GM23338 (cell line): ENCODE data around the gene SCNN1A. TPM values are rescaled to one million over a fixed set of nuclear protein-coding genes. Genes with fewer than 3 reads are reported as not detected.

ENCODE experiments used
- ATAC-seq: fragments of 200-7000 bp; cut with Tn5 transposase; 3 replicates; pipeline ENCODE4 v1.9.1; 2020
- DNase-seq: peaks from one replicate; pipeline ENCODE4 v3.0.0-alpha.2; 2015; ENCODE audit warnings: low spot score
- H2AFZ ChIP-seq: fragments of 200-600 bp; sonication (generic); 2 replicates; pipeline ENCODE4 v1.8.0; 2016; ENCODE audit warnings: antibody characterized with exemption, mild to moderate bottlenecking, moderate library complexity
- H3F3A ChIP-seq: fragments of 200-600 bp; sonication (generic); replicated peaks from 2 replicates; pipeline ENCODE4 v1.8.0; 2017; ENCODE audit warnings: antibody characterized with exemption, mixed run types, low read depth
- H3K27ac ChIP-seq: fragments of 200-600 bp; sonication (generic); 2 replicates; pipeline ENCODE4 v1.6.1; 2016; ENCODE audit warnings: low read depth
- H3K27me3 ChIP-seq: fragments of 200-600 bp; sonication (generic); 2 replicates; pipeline ENCODE4 v1.8.0; 2016; ENCODE audit warnings: mild to moderate bottlenecking, mixed run types, moderate library complexity; ENCODE audit not compliant: insufficient read depth
- H3K36me3 ChIP-seq: fragments of 200-600 bp; sonication (generic); 2 replicates; pipeline ENCODE4 v1.8.0; 2016; ENCODE audit warnings: mild to moderate bottlenecking; ENCODE audit not compliant: insufficient read depth
- H3K4me1 ChIP-seq: fragments of 200-600 bp; sonication (generic); 2 replicates; pipeline ENCODE4 v1.8.0; 2016; ENCODE audit warnings: mild to moderate bottlenecking, moderate library complexity; ENCODE audit not compliant: insufficient read depth
- H3K4me2 ChIP-seq: fragments of 200-600 bp; sonication (generic); 2 replicates; pipeline ENCODE4 v1.7.1; 2017; ENCODE audit warnings: mixed run types
- H3K4me3 ChIP-seq: fragments of 200-600 bp; sonication (generic); 2 replicates; pipeline ENCODE4 v1.6.1; 2016; ENCODE audit warnings: mixed run types
- H3K79me2 ChIP-seq: fragments of 200-600 bp; sonication (generic); replicated peaks from 2 replicates; pipeline ENCODE4 v1.8.0; 2017; ENCODE audit warnings: mild to moderate bottlenecking; ENCODE audit not compliant: insufficient read depth
- H3K9me2 ChIP-seq: fragments of 200-600 bp; sonication (generic); 2 replicates; pipeline ENCODE4 v1.8.0; 2017; ENCODE audit not compliant: insufficient read depth
- H4K20me1 ChIP-seq: fragments of 200-600 bp; sonication (generic); replicated peaks from 2 replicates; pipeline ENCODE4 v1.8.0; 2017; ENCODE audit warnings: mild to moderate bottlenecking; ENCODE audit not compliant: insufficient read depth
- H3K27ac Mint-ChIP-seq: 2 replicates; pipeline ENCODE4 v1.8.0; 2020; ENCODE audit warnings: inconsistent platforms, mild to moderate bottlenecking, moderate library complexity, mixed read lengths
- H3K27me3 Mint-ChIP-seq: 3 replicates; pipeline ENCODE4 v1.8.0; 2022; ENCODE audit warnings: low read depth, mild to moderate bottlenecking, moderate library complexity, mixed read lengths, inconsistent platforms; ENCODE audit not compliant: insufficient read depth, poor library complexity
- H3K36me3 Mint-ChIP-seq: 3 replicates; pipeline ENCODE4 v1.8.0; 2021; ENCODE audit warnings: low read depth, mild to moderate bottlenecking, inconsistent platforms, moderate library complexity, mixed read lengths
- H3K4me1 Mint-ChIP-seq: 3 replicates; pipeline ENCODE4 v1.8.0; 2020; ENCODE audit warnings: mild to moderate bottlenecking, inconsistent platforms, mixed read lengths
- H3K4me3 Mint-ChIP-seq: 3 replicates; pipeline ENCODE4 v1.8.0; 2021; ENCODE audit warnings: moderate library complexity, mild to moderate bottlenecking, inconsistent platforms, mixed read lengths
- H3K9me3 Mint-ChIP-seq: 3 replicates; pipeline ENCODE4 v1.8.0; 2020; ENCODE audit warnings: moderate library complexity, mild to moderate bottlenecking, inconsistent platforms, mixed read lengths
- CREB1 ChIP-seq: fragments of 250-450 bp; sonication (Bioruptor Pico); IDR thresholded peaks from 2 replicates; pipeline ENCODE4 v1.5.0; 2020; ENCODE audit warnings: low read depth, mild to moderate bottlenecking, moderate library complexity
- ETS1 ChIP-seq: IDR thresholded peaks from 2 replicates; pipeline ENCODE4 v1.6.1; 2016; ENCODE audit warnings: antibody characterized with exemption
- EZH2 ChIP-seq: fragments of 200-600 bp; sonication (generic); IDR thresholded peaks from one replicate; pipeline ENCODE4 v1.8.0; 2017; ENCODE audit warnings: antibody characterized with exemption, mild to moderate bottlenecking, low read depth; ENCODE audit not compliant: unreplicated experiment
- NANOG ChIP-seq: IDR thresholded peaks from 2 replicates; pipeline ENCODE4 v1.6.1; 2016; ENCODE audit warnings: antibody characterized with exemption, borderline replicate concordance
- POLR2AphosphoS5 ChIP-seq: IDR thresholded peaks from 2 replicates; pipeline ENCODE4 v1.6.1; 2016; ENCODE audit warnings: antibody characterized with exemption, low read depth
- STAT1 ChIP-seq: IDR thresholded peaks from one replicate; pipeline ENCODE4 v1.6.1; 2016; ENCODE audit warnings: antibody characterized with exemption; ENCODE audit not compliant: unreplicated experiment
- ZNF114 ChIP-seq: fragments of 250-450 bp; sonication (Bioruptor Pico); IDR thresholded peaks from 2 replicates; pipeline ENCODE4 v1.5.0; 2020; ENCODE audit warnings: mild to moderate bottlenecking, moderate library complexity
- ZNF331 ChIP-seq: fragments of 250-450 bp; sonication (Bioruptor Pico); IDR thresholded peaks from 2 replicates; pipeline ENCODE4 v1.5.0; 2020; ENCODE audit warnings: low read depth, mild to moderate bottlenecking, moderate library complexity
- polyA plus RNA-seq: library from polyadenylated mRNA; unstranded; fragments of >200 nt; fragmentation: Nextera tagmentation; extraction: Ambion mirVana; gene quantifications from 2 replicates; pipeline ENCODE4 v1.2.1, GENCODE V29; 2016
- total RNA-seq: library from RNA; depleted of rRNA; stranded (reverse); fragments of >200 nt; shearing (Covaris generic); gene quantifications from 2 replicates; pipeline ENCODE4 v1.2.3, GENCODE V29; 2014
- TF ChIP-seq, protein P1 (sequence below): IDR thresholded peaks from one replicate; pipeline ENCODE4 v1.6.1; 2018; ENCODE audit warnings: antibody characterized with exemption; ENCODE audit not compliant: unreplicated experiment
- TF ChIP-seq, protein P2 (sequence below), 2 experiments: fragments of 200-600 bp in 1 of 2; sonication (generic) in 1 of 2; conservative IDR thresholded peaks; 2 replicates each; pipeline versions ENCODE4 v1.5.1 to v1.6.1; 2016 to 2017; ENCODE audit warnings: antibody characterized with exemption in 2 of 2, low read depth in 2 of 2, mild to moderate bottlenecking in 2 of 2, moderate library complexity in 1 of 2

SCNN1A gene
- total and polyA plus RNA-seq, 2 experiments from 2014 or later = 37.1 to 125 TPM

DNA sequence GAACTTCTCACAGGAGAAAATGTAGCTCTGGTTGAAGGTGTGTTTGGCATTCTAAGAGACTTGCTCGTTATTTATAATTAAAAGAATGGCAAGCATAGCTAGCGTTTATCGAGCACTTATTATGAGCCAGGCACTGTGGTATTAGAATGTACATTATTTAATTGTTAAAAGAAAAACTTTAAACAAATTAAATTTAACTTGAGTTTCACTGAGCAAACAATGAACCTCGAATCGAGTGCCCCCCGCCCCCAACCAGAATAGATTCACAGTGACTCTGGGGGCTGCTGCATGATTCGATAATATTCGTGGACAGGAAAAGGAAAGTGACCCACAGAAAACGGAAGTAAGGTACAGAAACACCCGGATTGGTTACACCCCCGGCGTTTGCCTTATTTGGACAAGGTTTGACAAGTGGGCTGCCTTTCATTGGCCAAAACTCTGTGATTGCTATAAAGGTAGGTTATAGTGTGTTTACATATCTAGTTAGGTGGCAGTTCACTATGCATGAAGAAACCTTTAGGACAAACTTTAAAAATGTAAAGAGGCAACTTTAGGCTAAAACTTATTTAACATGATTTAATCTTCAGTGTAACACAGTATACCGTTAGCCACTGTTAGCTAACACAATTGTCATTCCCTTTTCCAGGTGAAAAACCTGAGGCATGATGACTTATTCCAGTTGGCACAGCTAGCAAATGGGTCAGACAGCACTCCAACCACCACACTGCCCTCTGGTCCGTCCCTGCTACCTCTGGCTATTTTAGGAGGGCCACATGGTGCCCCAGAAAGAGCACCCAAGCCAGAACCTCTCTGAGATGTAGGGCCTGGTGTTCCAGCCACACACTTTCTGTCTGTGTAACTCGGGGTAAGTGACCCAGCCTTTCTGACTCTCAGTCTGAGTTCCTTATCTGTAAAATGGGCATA, 7.1 kb downstream of the SCNN1A start (continued):
- TF ChIP-seq ETS1 = no peak
- TF ChIP-seq CREB1 = no peak
- TF ChIP-seq STAT1 = no peak
- TF ChIP-seq, protein P1, sequence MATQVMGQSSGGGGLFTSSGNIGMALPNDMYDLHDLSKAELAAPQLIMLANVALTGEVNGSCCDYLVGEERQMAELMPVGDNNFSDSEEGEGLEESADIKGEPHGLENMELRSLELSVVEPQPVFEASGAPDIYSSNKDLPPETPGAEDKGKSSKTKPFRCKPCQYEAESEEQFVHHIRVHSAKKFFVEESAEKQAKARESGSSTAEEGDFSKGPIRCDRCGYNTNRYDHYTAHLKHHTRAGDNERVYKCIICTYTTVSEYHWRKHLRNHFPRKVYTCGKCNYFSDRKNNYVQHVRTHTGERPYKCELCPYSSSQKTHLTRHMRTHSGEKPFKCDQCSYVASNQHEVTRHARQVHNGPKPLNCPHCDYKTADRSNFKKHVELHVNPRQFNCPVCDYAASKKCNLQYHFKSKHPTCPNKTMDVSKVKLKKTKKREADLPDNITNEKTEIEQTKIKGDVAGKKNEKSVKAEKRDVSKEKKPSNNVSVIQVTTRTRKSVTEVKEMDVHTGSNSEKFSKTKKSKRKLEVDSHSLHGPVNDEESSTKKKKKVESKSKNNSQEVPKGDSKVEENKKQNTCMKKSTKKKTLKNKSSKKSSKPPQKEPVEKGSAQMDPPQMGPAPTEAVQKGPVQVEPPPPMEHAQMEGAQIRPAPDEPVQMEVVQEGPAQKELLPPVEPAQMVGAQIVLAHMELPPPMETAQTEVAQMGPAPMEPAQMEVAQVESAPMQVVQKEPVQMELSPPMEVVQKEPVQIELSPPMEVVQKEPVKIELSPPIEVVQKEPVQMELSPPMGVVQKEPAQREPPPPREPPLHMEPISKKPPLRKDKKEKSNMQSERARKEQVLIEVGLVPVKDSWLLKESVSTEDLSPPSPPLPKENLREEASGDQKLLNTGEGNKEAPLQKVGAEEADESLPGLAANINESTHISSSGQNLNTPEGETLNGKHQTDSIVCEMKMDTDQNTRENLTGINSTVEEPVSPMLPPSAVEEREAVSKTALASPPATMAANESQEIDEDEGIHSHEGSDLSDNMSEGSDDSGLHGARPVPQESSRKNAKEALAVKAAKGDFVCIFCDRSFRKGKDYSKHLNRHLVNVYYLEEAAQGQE = no peak
- no peak for TF ChIP-seq ZNF114 (CRISPR knock-in tag)
- TF ChIP-seq ZNF331 (CRISPR knock-in tag) = no peak
- TF ChIP-seq, protein P2, sequence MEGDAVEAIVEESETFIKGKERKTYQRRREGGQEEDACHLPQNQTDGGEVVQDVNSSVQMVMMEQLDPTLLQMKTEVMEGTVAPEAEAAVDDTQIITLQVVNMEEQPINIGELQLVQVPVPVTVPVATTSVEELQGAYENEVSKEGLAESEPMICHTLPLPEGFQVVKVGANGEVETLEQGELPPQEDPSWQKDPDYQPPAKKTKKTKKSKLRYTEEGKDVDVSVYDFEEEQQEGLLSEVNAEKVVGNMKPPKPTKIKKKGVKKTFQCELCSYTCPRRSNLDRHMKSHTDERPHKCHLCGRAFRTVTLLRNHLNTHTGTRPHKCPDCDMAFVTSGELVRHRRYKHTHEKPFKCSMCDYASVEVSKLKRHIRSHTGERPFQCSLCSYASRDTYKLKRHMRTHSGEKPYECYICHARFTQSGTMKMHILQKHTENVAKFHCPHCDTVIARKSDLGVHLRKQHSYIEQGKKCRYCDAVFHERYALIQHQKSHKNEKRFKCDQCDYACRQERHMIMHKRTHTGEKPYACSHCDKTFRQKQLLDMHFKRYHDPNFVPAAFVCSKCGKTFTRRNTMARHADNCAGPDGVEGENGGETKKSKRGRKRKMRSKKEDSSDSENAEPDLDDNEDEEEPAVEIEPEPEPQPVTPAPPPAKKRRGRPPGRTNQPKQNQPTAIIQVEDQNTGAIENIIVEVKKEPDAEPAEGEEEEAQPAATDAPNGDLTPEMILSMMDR (conservative IDR thresholded peaks at IDR 0.05; ENCODE audit: low read depth in 2 of 2) = no peak; a peak in 1 of 4 replicates
- TF ChIP-seq EZH2 = no peak

GRCh38 chr12:6367065-6367968, 8.0 kb downstream of the SCNN1A start:
- Histone ChIP-seq H3K36me3 (no peaks in the 10 kb centered on the region), H3K4me1 (peaks cover 28% of the 10 kb centered on the region), H2AFZ (no peak overlapping the region), H3K79me2 (peaks cover 80% of the 10 kb centered on the region), H4K20me1 (peaks cover 24% of the 10 kb centered on the region), H3F3A (peaks cover 25% of the 10 kb centered on the region; the same call in 1 of the 2 replicates), H3K4me2 (no peak overlapping the region), H3K27me3 (no peaks in the 10 kb centered on the region), H3K9me2 (no peaks in the 10 kb centered on the region), H3K27ac (0 out of 2 replicates have a peak overlapping the region, but pooled peaks have one; percentile 8), H3K4me3 (no peak overlapping the region)
- H3K36me3 Mint-ChIP-seq = peaks cover 58% of the 10 kb centered on the region
- ATAC-seq (no peak), DNase-seq (no peak)
- H3K9me3 Mint-ChIP-seq = no peaks in the 10 kb centered on the region
- H3K27me3 Mint-ChIP-seq = peaks cover 10% of the 10 kb centered on the region
- H3K4me3 Mint-ChIP-seq = no peak overlapping the region
- peaks cover 51% of the 10 kb centered on the region for H3K4me1 Mint-ChIP-seq
- H3K27ac Mint-ChIP-seq = no peak overlapping the region
- TF ChIP-seq, protein P2 (conservative IDR thresholded peaks at IDR 0.05; ENCODE audit: low read depth in 2 of 2) = peak; percentile 20 to 32; a peak in 3 of 4 replicates
- TF ChIP-seq EZH2 (no peak), STAT1 (no peak), POLR2AphosphoS5 (no peak), NANOG (no peak)
